ENCODE measurements around the gene HGD.

DNA sequence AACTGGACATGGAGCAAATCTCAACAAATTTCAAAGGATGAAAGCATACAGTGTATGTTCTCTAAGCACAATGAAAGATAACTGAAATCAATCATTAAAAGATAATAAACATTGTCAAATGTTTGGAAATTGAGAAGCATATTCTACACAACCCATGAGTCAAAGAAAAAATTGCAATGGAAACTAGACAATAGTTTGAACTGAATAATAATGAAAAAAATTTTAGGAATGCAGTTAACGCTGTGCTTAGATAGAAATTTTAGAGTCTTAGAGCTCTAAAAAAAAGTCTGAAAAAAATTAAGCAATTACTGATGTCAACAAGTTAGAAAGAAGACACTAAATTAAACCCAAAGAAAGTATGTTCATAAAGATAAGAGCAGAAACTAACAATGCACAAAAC lies 44.8 kb upstream of the HGD start:
- TF ChIP-seq JUND (IDR thresholded peaks at IDR 0.05): no peak
- TF ChIP-seq, protein P1, sequence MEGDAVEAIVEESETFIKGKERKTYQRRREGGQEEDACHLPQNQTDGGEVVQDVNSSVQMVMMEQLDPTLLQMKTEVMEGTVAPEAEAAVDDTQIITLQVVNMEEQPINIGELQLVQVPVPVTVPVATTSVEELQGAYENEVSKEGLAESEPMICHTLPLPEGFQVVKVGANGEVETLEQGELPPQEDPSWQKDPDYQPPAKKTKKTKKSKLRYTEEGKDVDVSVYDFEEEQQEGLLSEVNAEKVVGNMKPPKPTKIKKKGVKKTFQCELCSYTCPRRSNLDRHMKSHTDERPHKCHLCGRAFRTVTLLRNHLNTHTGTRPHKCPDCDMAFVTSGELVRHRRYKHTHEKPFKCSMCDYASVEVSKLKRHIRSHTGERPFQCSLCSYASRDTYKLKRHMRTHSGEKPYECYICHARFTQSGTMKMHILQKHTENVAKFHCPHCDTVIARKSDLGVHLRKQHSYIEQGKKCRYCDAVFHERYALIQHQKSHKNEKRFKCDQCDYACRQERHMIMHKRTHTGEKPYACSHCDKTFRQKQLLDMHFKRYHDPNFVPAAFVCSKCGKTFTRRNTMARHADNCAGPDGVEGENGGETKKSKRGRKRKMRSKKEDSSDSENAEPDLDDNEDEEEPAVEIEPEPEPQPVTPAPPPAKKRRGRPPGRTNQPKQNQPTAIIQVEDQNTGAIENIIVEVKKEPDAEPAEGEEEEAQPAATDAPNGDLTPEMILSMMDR (IDR thresholded peaks at IDR 0.05 in 2 of 3, conservative IDR thresholded peaks at IDR 0.05 in 1 of 3; ENCODE audit: borderline replicate concordance in 1 of 3, insufficient read depth in 1 of 3, low read depth in 2 of 3, low read length in 2 of 3): no peak
- no peak for TF ChIP-seq POLR2AphosphoS5 (IDR thresholded peaks at IDR 0.05; ENCODE audit: low read depth, low read length)
- no peak for TF ChIP-seq SIN3A (IDR thresholded peaks at IDR 0.05; ENCODE audit: low read depth)
- TF ChIP-seq, protein P2, sequence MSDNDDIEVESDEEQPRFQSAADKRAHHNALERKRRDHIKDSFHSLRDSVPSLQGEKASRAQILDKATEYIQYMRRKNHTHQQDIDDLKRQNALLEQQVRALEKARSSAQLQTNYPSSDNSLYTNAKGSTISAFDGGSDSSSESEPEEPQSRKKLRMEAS (IDR thresholded peaks at IDR 0.05): no peak
- TF ChIP-seq, protein P3, sequence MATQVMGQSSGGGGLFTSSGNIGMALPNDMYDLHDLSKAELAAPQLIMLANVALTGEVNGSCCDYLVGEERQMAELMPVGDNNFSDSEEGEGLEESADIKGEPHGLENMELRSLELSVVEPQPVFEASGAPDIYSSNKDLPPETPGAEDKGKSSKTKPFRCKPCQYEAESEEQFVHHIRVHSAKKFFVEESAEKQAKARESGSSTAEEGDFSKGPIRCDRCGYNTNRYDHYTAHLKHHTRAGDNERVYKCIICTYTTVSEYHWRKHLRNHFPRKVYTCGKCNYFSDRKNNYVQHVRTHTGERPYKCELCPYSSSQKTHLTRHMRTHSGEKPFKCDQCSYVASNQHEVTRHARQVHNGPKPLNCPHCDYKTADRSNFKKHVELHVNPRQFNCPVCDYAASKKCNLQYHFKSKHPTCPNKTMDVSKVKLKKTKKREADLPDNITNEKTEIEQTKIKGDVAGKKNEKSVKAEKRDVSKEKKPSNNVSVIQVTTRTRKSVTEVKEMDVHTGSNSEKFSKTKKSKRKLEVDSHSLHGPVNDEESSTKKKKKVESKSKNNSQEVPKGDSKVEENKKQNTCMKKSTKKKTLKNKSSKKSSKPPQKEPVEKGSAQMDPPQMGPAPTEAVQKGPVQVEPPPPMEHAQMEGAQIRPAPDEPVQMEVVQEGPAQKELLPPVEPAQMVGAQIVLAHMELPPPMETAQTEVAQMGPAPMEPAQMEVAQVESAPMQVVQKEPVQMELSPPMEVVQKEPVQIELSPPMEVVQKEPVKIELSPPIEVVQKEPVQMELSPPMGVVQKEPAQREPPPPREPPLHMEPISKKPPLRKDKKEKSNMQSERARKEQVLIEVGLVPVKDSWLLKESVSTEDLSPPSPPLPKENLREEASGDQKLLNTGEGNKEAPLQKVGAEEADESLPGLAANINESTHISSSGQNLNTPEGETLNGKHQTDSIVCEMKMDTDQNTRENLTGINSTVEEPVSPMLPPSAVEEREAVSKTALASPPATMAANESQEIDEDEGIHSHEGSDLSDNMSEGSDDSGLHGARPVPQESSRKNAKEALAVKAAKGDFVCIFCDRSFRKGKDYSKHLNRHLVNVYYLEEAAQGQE (IDR thresholded peaks at IDR 0.05; ENCODE audit: low read depth): no peak
